Measurements from ENCODE around the gene RAD51AP1.
A peak's percentile ranks its signal among the peaks of the same experiment; 100 is the strongest.

RAD51AP1 gene

DNA sequence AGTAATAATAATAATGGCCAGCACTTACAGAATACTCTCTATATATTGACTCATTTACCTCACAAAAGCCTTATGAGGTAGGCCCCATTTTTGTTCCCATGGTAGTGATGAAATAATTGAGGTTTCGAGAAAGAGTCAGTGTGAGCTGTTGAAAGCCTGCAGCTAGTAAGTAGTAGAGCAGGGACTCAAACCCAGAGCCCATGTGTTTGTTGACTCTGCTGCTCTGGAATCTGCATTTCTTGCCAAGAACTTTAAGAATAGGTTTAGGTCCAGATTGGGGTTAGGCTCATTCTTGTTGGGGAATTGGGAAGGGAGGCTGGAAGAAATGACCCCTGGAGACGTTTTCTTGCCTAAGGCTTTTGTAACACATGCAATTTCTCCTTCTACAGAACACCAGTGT, 51.3 kb downstream of the RAD51AP1 start:
- FAIRE-seq (no peak), DNase-seq (ENCODE audit: low spot score) (no peak)

GRCh38 chr12:4591180-4591687, 52.5 kb downstream of the RAD51AP1 start:
- FAIRE-seq = no peak
- DNase-seq (ENCODE audit: low spot score) = no peak

DNA sequence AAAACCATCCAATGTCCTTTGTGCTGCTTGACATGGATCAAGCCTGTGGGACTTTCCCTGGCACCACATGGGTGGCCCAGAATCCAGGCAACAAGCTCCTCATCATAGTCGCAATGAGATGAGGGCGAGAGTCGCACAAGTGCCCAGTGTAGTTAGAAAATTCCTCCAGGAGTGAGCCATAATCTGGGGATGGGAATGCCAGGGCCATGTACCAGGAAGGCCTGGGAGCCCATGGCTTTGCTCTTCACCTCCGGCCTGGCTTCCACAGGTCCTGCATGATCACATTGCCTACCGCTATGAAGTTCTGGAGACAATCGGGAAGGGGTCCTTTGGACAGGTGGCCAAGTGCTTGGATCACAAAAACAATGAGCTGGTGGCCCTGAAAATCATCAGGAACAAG, 57.2 kb downstream of the RAD51AP1 start:
- no peak for FAIRE-seq
- DNase-seq (ENCODE audit: low spot score) = no peak

DNA sequence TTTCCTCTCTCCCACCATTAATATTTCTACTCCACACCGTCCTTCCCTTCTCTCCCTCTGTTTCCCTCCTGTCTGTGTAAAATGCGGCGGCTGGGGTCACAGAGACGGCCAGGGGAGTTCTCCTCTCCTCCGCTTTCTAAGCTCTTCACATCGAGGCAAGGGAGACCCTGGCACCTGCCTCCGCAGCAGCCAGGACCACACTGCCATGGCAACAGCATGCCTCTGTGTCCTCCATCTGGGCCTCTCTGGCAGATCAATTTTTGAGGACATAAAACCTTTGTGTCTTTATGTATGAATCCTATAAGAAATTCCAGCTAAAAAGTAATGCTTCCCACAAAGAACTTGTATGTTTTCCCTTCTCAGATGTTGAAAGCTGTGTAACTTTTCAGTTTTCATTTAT, 64.7 kb downstream of the RAD51AP1 start:
- FAIRE-seq = no peak
- DNase-seq (ENCODE audit: low spot score) = no peak

DNA sequence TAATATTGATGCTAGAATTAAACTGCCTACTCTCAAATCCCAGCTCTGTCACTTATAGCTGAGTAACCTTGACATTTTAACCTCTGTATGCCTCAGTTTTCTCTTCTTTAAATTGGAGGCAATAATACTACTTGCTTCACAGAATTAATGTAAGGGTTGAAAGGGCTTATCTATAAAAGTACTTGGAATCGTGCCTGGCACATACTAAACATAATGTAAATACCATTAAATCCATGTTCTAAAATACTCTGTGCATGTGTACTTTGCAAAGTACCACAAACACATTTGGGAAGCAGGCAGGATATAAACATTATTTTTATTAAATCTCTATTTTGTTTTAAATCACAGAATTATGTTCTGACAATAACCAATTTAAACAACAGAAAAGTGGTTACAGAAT, 65.3 kb downstream of the RAD51AP1 start:
- no peak for DNase-seq (ENCODE audit: low spot score)
- FAIRE-seq = no peak

DNA sequence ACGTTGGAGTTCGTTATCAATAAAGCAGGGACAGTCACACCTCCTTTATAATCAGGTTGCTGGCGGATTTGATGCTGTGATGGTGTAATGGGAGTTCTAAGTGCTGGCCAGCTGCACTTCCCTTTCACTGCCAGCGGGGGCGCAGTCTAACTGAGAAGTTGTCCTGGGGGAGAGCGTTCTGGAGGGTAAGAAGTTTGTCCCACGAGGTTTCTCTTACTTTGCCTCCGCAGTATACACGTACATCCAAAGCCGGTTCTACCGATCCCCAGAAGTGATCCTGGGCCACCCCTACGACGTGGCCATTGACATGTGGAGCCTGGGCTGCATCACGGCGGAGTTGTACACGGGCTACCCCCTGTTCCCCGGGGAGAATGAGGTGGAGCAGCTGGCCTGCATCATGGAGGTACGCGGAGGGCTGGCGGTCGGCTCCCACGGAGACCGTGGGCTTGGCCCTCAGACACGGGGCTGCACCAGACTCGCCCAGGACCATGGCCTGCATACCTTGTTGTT, 66.0 kb downstream of the RAD51AP1 start:
- peak; percentile 70 for FAIRE-seq
- peak; percentile 78 for DNase-seq (ENCODE audit: low spot score)

DNA sequence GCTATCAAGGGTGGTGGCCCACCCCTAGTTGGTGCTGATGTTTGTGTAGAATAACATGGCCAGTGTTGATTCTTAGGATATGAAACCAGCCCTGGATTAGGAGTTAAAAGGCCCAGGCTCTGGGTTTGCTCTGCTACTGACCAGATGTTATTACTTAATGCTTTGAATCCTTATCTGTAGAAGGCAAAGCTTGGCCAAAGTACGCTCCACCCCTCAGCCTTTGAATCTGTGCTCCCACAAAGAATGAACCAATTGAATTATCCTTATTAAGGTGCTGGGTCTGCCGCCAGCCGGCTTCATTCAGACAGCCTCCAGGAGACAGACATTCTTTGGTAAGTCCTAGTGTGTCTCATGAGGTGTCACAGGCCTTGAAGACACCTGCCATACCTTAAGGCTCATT, 68.4 kb downstream of the RAD51AP1 start:
- DNase-seq (ENCODE audit: low spot score) = no peak
- FAIRE-seq = no peak

DNA sequence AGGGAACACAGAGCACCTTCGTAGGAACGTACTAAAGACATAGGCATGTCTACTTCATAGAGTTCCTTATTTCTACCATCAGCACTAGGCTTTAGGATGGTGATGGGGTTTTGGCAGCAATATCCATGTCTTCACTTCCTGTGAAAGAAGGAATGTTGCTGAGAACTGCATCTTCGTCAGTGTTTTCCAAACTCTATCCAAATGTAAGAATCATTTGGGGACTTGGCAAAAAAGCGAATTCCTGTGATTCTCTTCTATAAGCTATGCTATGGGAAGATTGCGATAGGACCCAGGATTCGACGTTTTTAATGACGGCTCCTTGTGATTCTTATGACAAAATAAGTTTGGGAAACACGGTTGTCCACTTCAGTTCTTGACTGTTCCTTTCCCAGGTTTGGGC, 70.4 kb downstream of the RAD51AP1 start:
- no peak for DNase-seq (ENCODE audit: low spot score)
- FAIRE-seq = no peak

Measured in RCC 7860 (cell line).